SH-SY5Y (cell line): Measurements from ENCODE around the gene LDHAL6A.

Source experiments
- GATA2 ChIP-seq: IDR thresholded peaks from 2 replicates; pipeline ENCODE4 v1.6.1; 2011; ENCODE audit warnings: mild to moderate bottlenecking, low read depth, low read length
- GATA3 ChIP-seq: IDR thresholded peaks from 2 replicates; pipeline ENCODE4 v1.6.1; 2011; ENCODE audit warnings: low read depth, mild to moderate bottlenecking, low read length, moderate library complexity

DNA sequence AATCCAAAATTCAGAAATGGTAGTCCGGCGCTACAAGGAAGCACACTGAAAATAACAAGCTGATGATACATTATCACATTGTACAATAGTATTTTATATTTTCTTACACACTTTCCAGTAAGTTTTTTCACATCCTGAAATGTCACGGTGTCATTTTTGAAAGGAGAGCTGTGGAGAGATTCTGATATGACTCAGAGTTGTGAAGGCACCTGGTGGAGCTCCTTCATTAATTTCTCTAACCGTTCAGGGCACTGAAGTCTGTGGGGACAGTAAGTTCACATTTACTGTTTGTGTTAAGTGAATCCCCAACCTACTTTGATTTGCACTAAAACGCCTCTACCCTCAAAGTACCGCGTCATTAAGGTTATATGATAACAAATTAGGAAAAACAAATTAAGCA, 13.3 kb downstream of the LDHAL6A start:
- TF ChIP-seq GATA2 (no peak), GATA3 (no peak)
